ENCODE measurements around the gene NSUN7.

DNA sequence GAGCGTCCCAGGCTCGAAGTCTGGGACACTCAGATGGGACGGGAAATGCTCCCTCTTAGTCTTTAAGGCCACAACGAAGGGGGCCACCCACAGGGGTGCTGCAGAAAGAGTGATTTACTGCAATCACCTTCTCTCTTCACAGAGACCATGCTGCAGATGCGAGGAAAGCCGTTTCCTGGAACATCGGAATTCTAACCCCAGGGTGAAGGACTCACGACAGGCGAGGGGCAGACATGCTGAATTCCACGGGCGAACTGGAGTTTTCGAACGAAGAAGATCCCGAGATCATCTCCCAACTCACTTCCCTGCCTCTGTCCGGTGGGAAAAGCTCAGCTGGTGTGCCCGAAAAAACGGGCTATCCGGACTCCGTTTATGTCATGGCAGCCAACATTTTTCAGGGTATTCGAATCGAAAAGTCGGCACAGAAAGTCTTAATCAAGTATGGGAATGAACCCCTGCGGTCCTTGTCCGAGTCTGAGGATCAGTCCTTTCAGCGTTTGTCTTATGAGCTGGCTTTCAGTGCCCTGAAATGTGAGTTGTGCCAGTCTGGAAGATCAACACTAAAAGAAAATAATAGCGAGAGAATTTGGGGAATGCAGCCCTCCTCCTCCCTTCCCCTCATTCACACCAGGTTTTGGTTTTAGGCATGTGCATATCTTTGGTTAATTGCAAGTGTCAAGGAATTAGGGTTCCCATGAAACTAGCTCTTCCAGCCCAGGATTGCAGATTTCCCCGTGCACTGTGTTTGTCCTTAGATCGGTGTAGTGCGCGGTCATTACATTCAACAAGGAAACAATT is 905 bp downstream of the NSUN7 start:
- TF ChIP-seq ZNF274 (IDR thresholded peaks at IDR 0.05; ENCODE audit: low read depth, low read length) (no peak), YY1 (IDR thresholded peaks at IDR 0.05; ENCODE audit: insufficient read depth, insufficient read length) (no peak), SUZ12 (IDR thresholded peaks at IDR 0.05; ENCODE audit: extremely low read depth, insufficient read depth, insufficient read length) (no peak)
